Uterus (tissue), 4 donors: ENCODE data around the gene MATK. TPM values are rescaled to one million over a fixed set of nuclear protein-coding genes. Genes with fewer than 3 reads are reported as not detected.

Experiments used
- DNase-seq, 2 donors: peaks; one replicate each; pipeline ENCODE4 v3.0.0-alpha.2; 2019 to 2020
- H3K27ac ChIP-seq, 2 donors: fragments of 200-600 bp; sonication (generic); 1 replicate in 1 of 2; 2 replicates in 1 of 2; pipeline ENCODE4 v1.5.1; 2016 to 2018
- H3K27me3 ChIP-seq, 2 donors: fragments of 200-600 bp; sonication (generic); one replicate each; pipeline ENCODE4 v1.5.1; 2018 to 2019; ENCODE audit warnings: control low read depth in 1 of 2
- H3K36me3 ChIP-seq, 2 donors: fragments of 200-600 bp; sonication (generic); one replicate each; pipeline ENCODE4 v1.5.1; 2019; ENCODE audit warnings: control low read depth in 1 of 2
- H3K4me1 ChIP-seq, 2 donors: fragments of 200-600 bp; sonication (generic); one replicate each; pipeline ENCODE4 v1.5.1; 2018 to 2019; ENCODE audit warnings: control low read depth in 1 of 2
- H3K4me3 ChIP-seq, 2 donors: fragments of 200-600 bp; sonication (generic); 1 replicate in 1 of 2; 2 replicates in 1 of 2; pipeline ENCODE4 v1.5.1; 2018 to 2019; ENCODE audit warnings: mild to moderate bottlenecking in 1 of 2
- H3K9me3 ChIP-seq, 2 donors: fragments of 200-600 bp; sonication (generic); one replicate each; pipeline ENCODE4 v1.5.1; 2019; ENCODE audit warnings: control low read depth in 1 of 2
- CTCF ChIP-seq, 4 experiments: fragments of 200-600 bp in 2 of 4; fragments of 450-650 bp in 2 of 4; sonication (generic) in 2 of 4; IDR thresholded peaks; one replicate each; pipeline ENCODE4 v1.5.1; 2016 to 2019; ENCODE audit warnings: antibody characterized with exemption in 4 of 4, mild to moderate bottlenecking in 2 of 4, moderate library complexity in 1 of 4
- POLR2A ChIP-seq, 2 donors: fragments of 450-650 bp; IDR thresholded peaks; one replicate each; pipeline ENCODE4 v1.6.1; 2016; ENCODE audit warnings: antibody characterized with exemption in 2 of 2, mild to moderate bottlenecking in 1 of 2, moderate library complexity in 1 of 2
- intact Hi-C: fragments of 100-400 bp; cut with DNase I; formaldehyde crosslinking; loops from one replicate; pipeline ENCODE4 v1.15.1; 2023; ENCODE audit warnings: low total_unique reads
- total RNA-seq, 4 donors: library from RNA; depleted of rRNA in 3 of 4; stranded (reverse); fragments of >200 nt in 3 of 4; gene quantifications; one replicate each; pipeline versions ENCODE4 v1.1.0 to v1.2.4, GENCODE V29; 2014 to 2023
- donor health status: DM: yes; HTN: yes; CAD: no.

The MATK gene
- total RNA-seq, 4 donors from 2014 or later, result 1.0 to 11.2 (median 1.5) TPM; not detected in 1

DNA sequence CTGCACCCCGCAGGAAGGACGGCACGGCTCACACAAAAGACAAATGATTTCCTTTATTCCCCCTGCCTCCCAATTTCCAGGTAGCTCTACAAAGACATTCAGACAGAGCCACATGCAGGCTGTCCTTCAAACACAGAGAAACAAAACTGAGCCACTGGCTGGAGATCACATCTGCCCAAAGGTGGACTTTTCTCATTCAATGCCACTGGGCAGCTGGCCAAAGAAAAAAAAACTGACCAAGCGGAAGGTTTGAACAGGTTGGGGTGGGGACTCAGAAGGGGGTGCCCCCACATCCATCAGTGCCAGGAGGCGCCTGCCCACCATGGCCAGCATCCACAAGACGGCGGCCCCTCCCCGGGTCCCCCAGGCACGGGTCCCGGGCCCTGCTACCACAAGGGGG lies 17.8 kb upstream of the MATK start:
- H3K36me3 ChIP-seq, result no peaks in the 10 kb centered on the region
- H3K27me3 ChIP-seq, result peaks cover 0 to 13% of the 10 kb centered on the region in 2 donors
- peaks cover 0 to 7% of the 10 kb centered on the region in 2 donors for H3K4me1 ChIP-seq
- TF ChIP-seq CTCF (IDR thresholded peaks at IDR 0.05) (no peak), POLR2A (IDR thresholded peaks at IDR 0.05) (no peak)
- no peak overlapping the region for H3K4me3 ChIP-seq
- H3K27ac ChIP-seq, result no peak overlapping the region
- H3K9me3 ChIP-seq, result no peaks in the 10 kb centered on the region
- intact Hi-C loops, result no loop called here
- DNase-seq, result no peak

- TF ChIP-seq CTCF (IDR thresholded peaks at IDR 0.05), result no peak
- no peak for TF ChIP-seq POLR2A (IDR thresholded peaks at IDR 0.05)
- Histone ChIP-seq H3K27me3 (peaks cover 0 to 15% of the 10 kb centered on the region in 2 donors), H3K4me3 (no peak overlapping the region), H3K36me3 (no peaks in the 10 kb centered on the region), H3K9me3 (no peaks in the 10 kb centered on the region), H3K27ac (no peak overlapping the region), H3K4me1 (peaks cover 0 to 7% of the 10 kb centered on the region in 2 donors)
- DNase-seq, result no peak
- intact Hi-C loops, result no loop called here
Observed at GRCh38 chr19:3803114-3803888, 17.1 kb upstream of the MATK start.

GRCh38 chr19:3801412-3802096 lies 15.4 kb upstream of the MATK start:
- no peak overlapping the region for H3K27ac ChIP-seq
- no peaks in the 10 kb centered on the region for H3K36me3 ChIP-seq
- H3K27me3 ChIP-seq, result peaks cover 0 to 15% of the 10 kb centered on the region in 2 donors
- peaks cover 0 to 7% of the 10 kb centered on the region in 2 donors for H3K4me1 ChIP-seq
- TF ChIP-seq POLR2A (IDR thresholded peaks at IDR 0.05) (no peak), CTCF (IDR thresholded peaks at IDR 0.05) (no peak)
- no peak overlapping the region for H3K4me3 ChIP-seq
- intact Hi-C loops, result no loop called here
- DNase-seq, result no peak
- H3K9me3 ChIP-seq, result no peaks in the 10 kb centered on the region

DNA sequence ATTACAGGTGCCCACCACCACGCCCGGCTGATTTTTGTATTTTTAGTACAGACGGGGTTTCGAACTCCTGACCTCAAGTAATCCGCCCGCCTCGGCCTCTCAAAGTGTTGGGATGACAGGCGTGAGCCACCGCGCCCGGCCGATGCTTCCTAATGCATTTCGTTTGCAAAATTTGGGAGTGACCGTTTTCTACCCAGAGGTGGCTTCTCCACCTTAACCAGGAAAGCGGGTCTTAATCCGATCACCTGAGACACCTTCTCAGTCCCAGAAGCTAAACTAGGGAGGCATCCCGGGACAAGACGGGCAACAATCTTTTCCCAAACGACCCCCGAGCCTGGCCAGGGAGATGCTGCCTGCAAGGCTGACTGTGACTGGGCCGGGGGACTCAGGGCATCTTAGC lies 14.8 kb upstream of the MATK start:
- no peak for DNase-seq
- Histone ChIP-seq H3K36me3 (no peaks in the 10 kb centered on the region), H3K27ac (no peak overlapping the region), H3K4me3 (no peak overlapping the region), H3K4me1 (peaks cover 0 to 7% of the 10 kb centered on the region in 2 donors), H3K27me3 (peaks cover 0 to 15% of the 10 kb centered on the region in 2 donors), H3K9me3 (no peaks in the 10 kb centered on the region)
- intact Hi-C loops, result no loop called here
- no peak for TF ChIP-seq POLR2A (IDR thresholded peaks at IDR 0.05)
- no peak for TF ChIP-seq CTCF (IDR thresholded peaks at IDR 0.05)

GRCh38 chr19:3798137-3798536 lies 12.0 kb upstream of the MATK start:
- TF ChIP-seq CTCF (IDR thresholded peaks at IDR 0.05) (no peak), POLR2A (IDR thresholded peaks at IDR 0.05) (no peak)
- no peaks in the 10 kb centered on the region for H3K9me3 ChIP-seq

More at GRCh38 chr19:3798137-3798536, 12.0 kb upstream of the MATK start:
- no peak overlapping the region for H3K27ac ChIP-seq
- no peak overlapping the region for H3K4me3 ChIP-seq
- H3K4me1 ChIP-seq, result peaks cover 0 to 7% of the 10 kb centered on the region in 2 donors
- no peaks in the 10 kb centered on the region for H3K36me3 ChIP-seq
- intact Hi-C loops, result no loop called here
- DNase-seq, result no peak
- peaks cover 0 to 15% of the 10 kb centered on the region in 2 donors for H3K27me3 ChIP-seq
